GM19328 (cell line): ENCODE data around the gene LYZL1.
"Not testable (repeated sequence)": the region's sequence is repeated elsewhere in the genome, so short reads cannot be mapped to it uniquely, and the experiment has no call there.

Source experiments
- ATAC-seq: cut with Tn5 transposase; IDR thresholded peaks from one replicate; pipeline ENCODE4 v1.9.1; 2021; ENCODE audit warnings: mild to moderate bottlenecking, moderate library complexity; ENCODE audit not compliant: unreplicated experiment

LYZL1 gene

GRCh38 chr10:29327746-29328102 lies 38.9 kb downstream of the LYZL1 start:
- ATAC-seq = no peak

- no peak for ATAC-seq
These were observed 40.1 kb downstream of the LYZL1 start for GRCh38 chr10:29328983-29329382.

GRCh38 chr10:29329420-29329819 lies 40.5 kb downstream of the LYZL1 start:
- ATAC-seq = no peak

GRCh38 chr10:29332061-29332760 lies 43.3 kb downstream of the LYZL1 start:
- no peak for ATAC-seq

- ATAC-seq = no peak
These were observed 43.9 kb downstream of the LYZL1 start for GRCh38 chr10:29332761-29333148.

GRCh38 chr10:29337526-29337925 lies 48.7 kb downstream of the LYZL1 start:
- not testable (repeated sequence) for ATAC-seq

GRCh38 chr10:29343607-29344038 lies 54.8 kb downstream of the LYZL1 start:
- ATAC-seq = no peak

- ATAC-seq = no peak
These were observed 55.4 kb downstream of the LYZL1 start for GRCh38 chr10:29344073-29344820.

GRCh38 chr10:29345144-29345909 lies 56.5 kb downstream of the LYZL1 start:
- no peak for ATAC-seq

GRCh38 chr10:29345910-29346209 lies 57.0 kb downstream of the LYZL1 start:
- ATAC-seq = no peak

- ATAC-seq = no peak
These were observed 57.6 kb downstream of the LYZL1 start for GRCh38 chr10:29346296-29347001.

- no peak for ATAC-seq
These were observed 60.0 kb downstream of the LYZL1 start for GRCh38 chr10:29348836-29349235.

GRCh38 chr10:29353305-29353704 lies 64.4 kb downstream of the LYZL1 start:
- ATAC-seq = no peak

GRCh38 chr10:29353887-29354561 lies 65.2 kb downstream of the LYZL1 start:
- no peak for ATAC-seq

GRCh38 chr10:29355411-29355991 lies 66.6 kb downstream of the LYZL1 start:
- ATAC-seq = no peak

GRCh38 chr10:29356931-29357330 lies 68.1 kb downstream of the LYZL1 start:
- ATAC-seq = no peak

- ATAC-seq = no peak
These were observed 69.2 kb downstream of the LYZL1 start for GRCh38 chr10:29358010-29358616.

GRCh38 chr10:29360215-29360853 lies 71.5 kb downstream of the LYZL1 start:
- not testable (repeated sequence) for ATAC-seq
